A172 (cell line): ENCODE data around the gene GLO1. TPM values are rescaled to one million over a fixed set of nuclear protein-coding genes. Genes with fewer than 3 reads are reported as not detected.

ENCODE experiments used
- DNase-seq: peaks from one replicate; pipeline ENCODE4 v3.0.0-alpha.2; 2015; ENCODE audit warnings: low spot score
- total RNA-seq: library from RNA; depleted of rRNA; stranded (reverse); fragments of >200 nt; shearing (Covaris generic); gene quantifications from 2 replicates; pipeline ENCODE4 v1.2.3, GENCODE V29; 2014

The GLO1 gene
- total RNA-seq, 1 experiment from 2014 or later = 313 TPM

GRCh38 chr6:38671885-38672467, 31.0 kb downstream of the GLO1 start:
- DNase-seq = peak; percentile 49

GRCh38 chr6:38658418-38659167, 44.4 kb downstream of the GLO1 start:
- DNase-seq = no peak

GRCh38 chr6:38656896-38657295, 46.0 kb downstream of the GLO1 start:
- DNase-seq = no peak

- no peak for DNase-seq
Observed at GRCh38 chr6:38654263-38654662, 48.7 kb downstream of the GLO1 start.

- no peak for DNase-seq
Observed at GRCh38 chr6:38651121-38651784, 51.7 kb downstream of the GLO1 start.

- DNase-seq = no peak
Observed at GRCh38 chr6:38650207-38650752, 52.7 kb downstream of the GLO1 start.

GRCh38 chr6:38649744-38650143, 53.2 kb downstream of the GLO1 start:
- no peak for DNase-seq

- no peak for DNase-seq
Observed at GRCh38 chr6:38648629-38649028, 54.3 kb downstream of the GLO1 start.

- no peak for DNase-seq
Observed at GRCh38 chr6:38646166-38646878, 56.6 kb downstream of the GLO1 start.

GRCh38 chr6:38644951-38645350, 58.0 kb downstream of the GLO1 start:
- DNase-seq = no peak

- no peak for DNase-seq
Observed at GRCh38 chr6:38640216-38640909, 62.6 kb downstream of the GLO1 start.

GRCh38 chr6:38639498-38640215, 63.3 kb downstream of the GLO1 start, which contains the start of gene BTBD9:
Gene BTBD9, minus strand, starts transcription at chr6:38639929.
- DNase-seq = peak; percentile 54

- peak; percentile 41 for DNase-seq
Observed at GRCh38 chr6:38638941-38639497, 63.9 kb downstream of the GLO1 start.

GRCh38 chr6:38637756-38638155, 65.2 kb downstream of the GLO1 start:
- DNase-seq = no peak

- no peak for DNase-seq
Observed at GRCh38 chr6:38636027-38636426, 66.9 kb downstream of the GLO1 start.

- DNase-seq = no peak
Observed at GRCh38 chr6:38634518-38634917, 68.4 kb downstream of the GLO1 start.

- DNase-seq = no peak
Observed at GRCh38 chr6:38632490-38632889, 70.5 kb downstream of the GLO1 start.

GRCh38 chr6:38631186-38631783, 71.7 kb downstream of the GLO1 start:
- DNase-seq = no peak
